Measurements from ENCODE around the gene MGAT4D. TPM values are rescaled to one million over a fixed set of nuclear protein-coding genes. Genes with fewer than 3 reads are reported as not detected.
"Not testable (repeated sequence)": the region's sequence is repeated elsewhere in the genome, so short reads cannot be mapped to it uniquely, and the experiment has no call there.

MGAT4D gene
- total RNA-seq, 1 donor from 2014 or later, result not detected

DNA sequence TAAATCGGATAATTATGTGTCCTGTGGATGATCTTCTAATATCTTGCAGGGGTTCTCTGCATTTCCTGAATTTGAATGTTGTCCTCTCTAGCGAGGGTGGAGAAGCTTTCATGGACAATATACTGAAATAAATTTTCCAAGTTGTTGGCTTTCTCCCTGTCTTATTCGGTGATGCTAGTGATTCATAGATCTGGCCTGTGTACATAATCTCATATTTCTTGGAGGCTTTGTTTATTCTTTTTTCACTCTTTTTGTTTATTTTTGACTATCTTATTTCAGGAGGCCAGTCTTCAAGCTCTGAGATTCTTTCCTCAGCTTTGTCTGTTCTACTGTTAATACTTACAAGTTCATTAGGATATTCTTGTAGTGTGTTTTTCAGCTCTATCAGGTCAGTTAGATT is 49.9 kb downstream of the MGAT4D start:
- no peak overlapping the region for H2AFZ ChIP-seq (ENCODE audit: low read depth, low read length)
- no peak for TF ChIP-seq CTCF (IDR thresholded peaks at IDR 0.05; ENCODE audit: insufficient read depth, low read depth, low read length)
- TF ChIP-seq EZH2 (IDR thresholded peaks at IDR 0.05; ENCODE audit: insufficient read depth, low read length), result no peak
- no peaks in the 10 kb centered on the region for H3K9me3 ChIP-seq (ENCODE audit: insufficient read depth, low read depth, low read length)
- Mint-ChIP-seq H3K27me3 (ENCODE audit: low read depth, unreplicated experiment) (no peaks in the 10 kb centered on the region), H3K9me3 (ENCODE audit: unreplicated experiment) (peaks cover 4% of the 10 kb centered on the region), H3K27ac (ENCODE audit: unreplicated experiment) (no peak overlapping the region), H3K36me3 (ENCODE audit: low read depth, unreplicated experiment) (no peaks in the 10 kb centered on the region), H3K4me3 (ENCODE audit: unreplicated experiment) (no peak overlapping the region), H3K4me1 (ENCODE audit: low read depth, unreplicated experiment) (no peaks in the 10 kb centered on the region)
- no peak overlapping the region for H3K9ac ChIP-seq (ENCODE audit: low read length)
- FAIRE-seq (no peak), DNase-seq (ENCODE audit: low read depth) (no peak)
- H3K27ac ChIP-seq (ENCODE audit: low read depth, low read length), result no peak overlapping the region
- H3K79me2 ChIP-seq (ENCODE audit: insufficient read depth, low read length), result no peaks in the 10 kb centered on the region
- H4K20me1 ChIP-seq (ENCODE audit: insufficient read depth, low read length), result no peaks in the 10 kb centered on the region
- no peak overlapping the region for H3K4me3 ChIP-seq (ENCODE audit: insufficient read depth, low read depth, low read length)
- H3K36me3 ChIP-seq (ENCODE audit: insufficient read depth, low read length), result no peaks in the 10 kb centered on the region
- no peaks in the 10 kb centered on the region for H3K4me1 ChIP-seq (ENCODE audit: insufficient read depth, low read length)
- no peak overlapping the region for H3K4me2 ChIP-seq (ENCODE audit: low read length)
- H3K27me3 ChIP-seq (ENCODE audit: insufficient read depth, low read length), result no peaks in the 10 kb centered on the region

GRCh38 chr4:140444347-140444746 is 53.7 kb downstream of the MGAT4D start:
- not testable (repeated sequence) for H3K27me3 ChIP-seq (ENCODE audit: insufficient read depth, low read length); H3K36me3 Mint-ChIP-seq (ENCODE audit: low read depth, unreplicated experiment); FAIRE-seq; H3K4me3 ChIP-seq (ENCODE audit: insufficient read depth, low read depth, low read length); H3K27ac ChIP-seq (ENCODE audit: low read depth, low read length); H4K20me1 ChIP-seq (ENCODE audit: insufficient read depth, low read length); H3K9ac ChIP-seq (ENCODE audit: low read length); H3K4me1 ChIP-seq (ENCODE audit: insufficient read depth, low read length); H3K4me1 Mint-ChIP-seq (ENCODE audit: low read depth, unreplicated experiment); H3K4me3 Mint-ChIP-seq (ENCODE audit: unreplicated experiment); H3K9me3 Mint-ChIP-seq (ENCODE audit: unreplicated experiment); H3K9me3 ChIP-seq (ENCODE audit: insufficient read depth, low read depth, low read length); H3K79me2 ChIP-seq (ENCODE audit: insufficient read depth, low read length); H3K27me3 Mint-ChIP-seq (ENCODE audit: low read depth, unreplicated experiment); H3K36me3 ChIP-seq (ENCODE audit: insufficient read depth, low read length); H2AFZ ChIP-seq (ENCODE audit: low read depth, low read length); DNase-seq (ENCODE audit: low read depth); H3K4me2 ChIP-seq (ENCODE audit: low read length); H3K27ac Mint-ChIP-seq (ENCODE audit: unreplicated experiment)

GRCh38 chr4:140439644-140440142 is 58.4 kb downstream of the MGAT4D start:
- H3K27ac Mint-ChIP-seq (ENCODE audit: unreplicated experiment), result no peak overlapping the region
- TF ChIP-seq CTCF (IDR thresholded peaks at IDR 0.05; ENCODE audit: insufficient read depth, low read depth, low read length) (no peak), EZH2 (IDR thresholded peaks at IDR 0.05; ENCODE audit: insufficient read depth, low read length) (no peak)
- H3K4me1 Mint-ChIP-seq (ENCODE audit: low read depth, unreplicated experiment), result no peaks in the 10 kb centered on the region

More at GRCh38 chr4:140439644-140440142, 58.4 kb downstream of the MGAT4D start:
- H3K27me3 Mint-ChIP-seq (ENCODE audit: low read depth, unreplicated experiment), result peaks cover 6% of the 10 kb centered on the region
- H3K27me3 ChIP-seq (ENCODE audit: insufficient read depth, low read length), result peaks cover 3% of the 10 kb centered on the region
- H3K79me2 ChIP-seq (ENCODE audit: insufficient read depth, low read length), result no peaks in the 10 kb centered on the region
- no peak overlapping the region for H2AFZ ChIP-seq (ENCODE audit: low read depth, low read length)
- DNase-seq (ENCODE audit: low read depth), result no peak
- no peak overlapping the region for H3K4me2 ChIP-seq (ENCODE audit: low read length)
- no peak overlapping the region for H3K4me3 Mint-ChIP-seq (ENCODE audit: unreplicated experiment)
- H3K27ac ChIP-seq (ENCODE audit: low read depth, low read length), result no peak overlapping the region
- no peaks in the 10 kb centered on the region for H3K4me1 ChIP-seq (ENCODE audit: insufficient read depth, low read length)
- no peaks in the 10 kb centered on the region for H3K9me3 Mint-ChIP-seq (ENCODE audit: unreplicated experiment)
- H3K9ac ChIP-seq (ENCODE audit: low read length), result no peak overlapping the region
- no peaks in the 10 kb centered on the region for H3K9me3 ChIP-seq (ENCODE audit: insufficient read depth, low read depth, low read length)
- no peaks in the 10 kb centered on the region for H3K36me3 Mint-ChIP-seq (ENCODE audit: low read depth, unreplicated experiment)
- no peaks in the 10 kb centered on the region for H3K36me3 ChIP-seq (ENCODE audit: insufficient read depth, low read length)
- no peaks in the 10 kb centered on the region for H4K20me1 ChIP-seq (ENCODE audit: insufficient read depth, low read length)
- no peak overlapping the region for H3K4me3 ChIP-seq (ENCODE audit: insufficient read depth, low read depth, low read length)
- no peak for FAIRE-seq

Data from astrocyte (in vitro differentiated cells and primary cell).